Measurements from ENCODE around the gene CHAD. TPM values are rescaled to one million over a fixed set of nuclear protein-coding genes. Genes with fewer than 3 reads are reported as not detected.

The CHAD gene
- total RNA-seq, 1 experiment from 2014 or later = 0.57 TPM

DNA sequence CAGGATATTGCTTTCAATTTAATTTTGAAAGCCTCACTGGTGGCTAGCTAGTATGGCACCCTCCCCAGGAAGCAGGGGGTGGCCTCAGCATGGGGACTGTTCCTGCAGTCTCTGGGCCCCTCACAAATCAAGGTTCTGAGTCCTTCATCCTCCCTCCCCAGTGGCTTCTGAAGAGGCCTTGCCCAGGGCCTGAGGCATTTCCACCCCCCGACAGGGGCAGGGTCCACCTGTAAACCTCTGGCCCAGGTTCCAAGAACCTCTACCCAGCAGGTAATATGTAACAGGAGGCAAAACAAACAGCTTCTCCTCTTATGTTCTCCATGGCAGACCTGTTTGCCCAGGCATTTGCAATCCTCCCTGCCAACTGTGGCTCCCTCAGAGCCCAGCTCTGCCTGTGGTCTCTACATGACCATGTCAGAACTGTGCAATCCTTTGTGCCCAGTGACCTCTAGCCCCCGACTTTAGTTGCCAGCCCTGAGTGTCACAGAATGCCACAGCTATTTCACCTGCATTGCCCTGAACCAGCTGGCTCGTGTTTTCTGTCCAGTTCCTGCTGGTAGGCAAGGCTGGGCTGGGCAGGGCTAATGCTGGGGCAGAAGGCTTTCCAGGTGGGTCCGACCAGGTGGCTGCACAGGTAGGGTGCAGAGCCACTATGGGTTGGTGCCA is 28.4 kb downstream of the CHAD start:
- H2AFZ ChIP-seq (ENCODE audit: low read length) = no peak overlapping the region
- Mint-ChIP-seq H3K4me1 (peaks cover 11 to 12% of the 10 kb centered on the region in 2 experiments), H3K27ac (peak overlapping the region in 1 of 3 experiments; percentile 73; a peak in 1 of 7 replicates), H3K36me3 (ENCODE audit: insufficient read depth in 1 of 3, low read depth in 3 of 3) (no peaks in the 10 kb centered on the region), H3K27me3 (ENCODE audit: low read depth) (no peaks in the 10 kb centered on the region), H3K9me3 (no peaks in the 10 kb centered on the region), H3K4me3 (no peak overlapping the region)
- TF ChIP-seq, protein P1, sequence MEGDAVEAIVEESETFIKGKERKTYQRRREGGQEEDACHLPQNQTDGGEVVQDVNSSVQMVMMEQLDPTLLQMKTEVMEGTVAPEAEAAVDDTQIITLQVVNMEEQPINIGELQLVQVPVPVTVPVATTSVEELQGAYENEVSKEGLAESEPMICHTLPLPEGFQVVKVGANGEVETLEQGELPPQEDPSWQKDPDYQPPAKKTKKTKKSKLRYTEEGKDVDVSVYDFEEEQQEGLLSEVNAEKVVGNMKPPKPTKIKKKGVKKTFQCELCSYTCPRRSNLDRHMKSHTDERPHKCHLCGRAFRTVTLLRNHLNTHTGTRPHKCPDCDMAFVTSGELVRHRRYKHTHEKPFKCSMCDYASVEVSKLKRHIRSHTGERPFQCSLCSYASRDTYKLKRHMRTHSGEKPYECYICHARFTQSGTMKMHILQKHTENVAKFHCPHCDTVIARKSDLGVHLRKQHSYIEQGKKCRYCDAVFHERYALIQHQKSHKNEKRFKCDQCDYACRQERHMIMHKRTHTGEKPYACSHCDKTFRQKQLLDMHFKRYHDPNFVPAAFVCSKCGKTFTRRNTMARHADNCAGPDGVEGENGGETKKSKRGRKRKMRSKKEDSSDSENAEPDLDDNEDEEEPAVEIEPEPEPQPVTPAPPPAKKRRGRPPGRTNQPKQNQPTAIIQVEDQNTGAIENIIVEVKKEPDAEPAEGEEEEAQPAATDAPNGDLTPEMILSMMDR (conservative IDR thresholded peaks at IDR 0.05) = no peak
- H3K27ac ChIP-seq (ENCODE audit: insufficient read length, low read depth, low read length) = no peak overlapping the region
- H2AK5ac ChIP-seq (ENCODE audit: insufficient read length, low read length) = no peak overlapping the region
- H4K20me1 ChIP-seq (ENCODE audit: control insufficient read depth, insufficient read depth, insufficient read length) = no peaks in the 10 kb centered on the region
- H3T11ph ChIP-seq (ENCODE audit: low read length) = no peak overlapping the region
- no peak overlapping the region for H4K5ac ChIP-seq (ENCODE audit: insufficient read length, low read depth, low read length)
- no peaks in the 10 kb centered on the region for H3K79me1 ChIP-seq (ENCODE audit: insufficient read depth, low read depth, low read length, poor library complexity, severe bottlenecking)
- no peak overlapping the region for H3K4me2 ChIP-seq (ENCODE audit: insufficient read depth, insufficient read length, low read length)
- no peak overlapping the region for H2BK5ac ChIP-seq (ENCODE audit: insufficient read length, low read length)
- H2BK15ac ChIP-seq (ENCODE audit: low read depth, low read length) = no peak overlapping the region
- H4K8ac ChIP-seq (replicated peaks; ENCODE audit: insufficient read length, low read depth, low read length) = no peak overlapping the region
- H3K9me3 ChIP-seq (ENCODE audit: control insufficient read depth, low read depth, low read length) = no peaks in the 10 kb centered on the region
- no peak overlapping the region for H2BK20ac ChIP-seq (ENCODE audit: low read depth, low read length, poor library complexity, severe bottlenecking)
- no peak for DNase-seq
- no peak overlapping the region for H3K14ac ChIP-seq (ENCODE audit: insufficient read depth, low read length)
- H3K27me3 ChIP-seq (ENCODE audit: insufficient read depth, low read length) = no peaks in the 10 kb centered on the region
- H3K23me2 ChIP-seq (ENCODE audit: insufficient read length, low read depth, low read length, poor library complexity, severe bottlenecking) = no peaks in the 10 kb centered on the region
- WGBS (ENCODE audit: extremely low coverage, insufficient read length, low lambda C conversion rate) = no CpG with 5 or more reads among the region's 4 CpGs
- no peak overlapping the region for H3K23ac ChIP-seq (ENCODE audit: insufficient read length, low read depth, low read length)
- no peak overlapping the region for H2BK120ac ChIP-seq (ENCODE audit: low read depth, low read length, poor library complexity, severe bottlenecking)
- H3K79me2 ChIP-seq (ENCODE audit: insufficient read depth, low read length) = no peaks in the 10 kb centered on the region
- no peak overlapping the region for H4K91ac ChIP-seq (ENCODE audit: insufficient read length, low read depth, low read length)
- H3K4me1 ChIP-seq (ENCODE audit: insufficient read depth, low read length) = no peaks in the 10 kb centered on the region
- H3K18ac ChIP-seq (ENCODE audit: insufficient read length, low read depth, low read length) = no peak overlapping the region
- H2BK12ac ChIP-seq (ENCODE audit: insufficient read length, low read depth, low read length) = no peak overlapping the region
- no peak overlapping the region for H3K9ac ChIP-seq (ENCODE audit: extremely low read depth, insufficient read length, low read length)
- no peak overlapping the region for H3K4ac ChIP-seq (ENCODE audit: low read depth, low read length)
- H3K56ac ChIP-seq (ENCODE audit: insufficient read length, low read depth, low read length) = no peak overlapping the region

Data from H9 (cell line).